NCI-H510A treated with DMSO at 0.1 percent for 48 hours (cell line): ENCODE data around the gene CNTN3.

Experiments
- DNase-seq: peaks from one replicate; lab custom pipeline; 2025; lab: John Stamatoyannopoulos, UW

The CNTN3 gene

GRCh38 chr3:74614107-74614967 is at the start of gene CNTN3:
CNTN3 (minus strand) TSS chr3:74614659; CDS start chr3:74521112, 93,547 bp downstream.
- DNase-seq: no peak

GRCh38 chr3:74663178-74663577 is 48.7 kb upstream of the CNTN3 start:
- no peak for DNase-seq

- no peak for DNase-seq
Measured at GRCh38 chr3:74661672-74662071, 47.2 kb upstream of the CNTN3 start.

- no peak for DNase-seq
Measured at GRCh38 chr3:74651885-74652284, 37.4 kb upstream of the CNTN3 start.

GRCh38 chr3:74651292-74651691 is 36.8 kb upstream of the CNTN3 start:
- DNase-seq: no peak

GRCh38 chr3:74648107-74648506 is 33.6 kb upstream of the CNTN3 start:
- DNase-seq: no peak

- no peak for DNase-seq
Measured at GRCh38 chr3:74646094-74646493, 31.6 kb upstream of the CNTN3 start.

- peak; percentile 3 for DNase-seq
Measured at GRCh38 chr3:74643636-74644035, 29.2 kb upstream of the CNTN3 start.

GRCh38 chr3:74642876-74643275 is 28.4 kb upstream of the CNTN3 start:
- DNase-seq: no peak

- no peak for DNase-seq
Measured at GRCh38 chr3:74640211-74640610, 25.8 kb upstream of the CNTN3 start.

- DNase-seq: no peak
Measured at GRCh38 chr3:74639681-74640080, 25.2 kb upstream of the CNTN3 start.

- DNase-seq: no peak
Measured at GRCh38 chr3:74636981-74637380, 22.5 kb upstream of the CNTN3 start.

- DNase-seq: no peak
Measured at GRCh38 chr3:74633021-74633420, 18.6 kb upstream of the CNTN3 start.

- DNase-seq: no peak
Measured at GRCh38 chr3:74631351-74632140, 17.1 kb upstream of the CNTN3 start.

- DNase-seq: no peak
Measured at GRCh38 chr3:74630602-74631001, 16.1 kb upstream of the CNTN3 start.

- no peak for DNase-seq
Measured at GRCh38 chr3:74626011-74626410, 11.6 kb upstream of the CNTN3 start.

GRCh38 chr3:74624301-74624700 is 9.8 kb upstream of the CNTN3 start:
- DNase-seq: no peak

GRCh38 chr3:74623261-74623836 is 8.9 kb upstream of the CNTN3 start:
- no peak for DNase-seq

GRCh38 chr3:74621581-74621980 is 7.1 kb upstream of the CNTN3 start:
- no peak for DNase-seq

- no peak for DNase-seq
Measured at GRCh38 chr3:74617776-74618175, 3.3 kb upstream of the CNTN3 start.

GRCh38 chr3:74613521-74614106 is 845 bp downstream of the CNTN3 start:
- DNase-seq: peak; percentile 5

- DNase-seq: no peak
Measured at GRCh38 chr3:74613060-74613459, 1.4 kb downstream of the CNTN3 start.
